Stimulated activated naive CD8-positive, alpha-beta T cell treated with anti-CD3 and anti-CD28 coated beads, Interleukin-15, Interleukin-2, amounts not matched to agents 100 ng/mL and 50 ng/mL, for 24 hours (primary cell): ENCODE measurements around the gene GRIN2A.

Source experiments
- H3K27ac Mint-ChIP-seq: one replicate; pipeline ENCODE4 v1.8.0; 2021; ENCODE audit warnings: mild to moderate bottlenecking, mixed read lengths
- H3K27me3 Mint-ChIP-seq: one replicate; pipeline ENCODE4 v1.8.0; 2021; ENCODE audit warnings: mixed read lengths
- H3K36me3 Mint-ChIP-seq: one replicate; pipeline ENCODE4 v1.8.0; 2021; ENCODE audit warnings: low read depth, mixed read lengths
- H3K4me1 Mint-ChIP-seq: one replicate; pipeline ENCODE4 v1.8.0; 2021; ENCODE audit warnings: low read depth, mixed read lengths
- H3K4me3 Mint-ChIP-seq: one replicate; pipeline ENCODE4 v1.8.0; 2021; ENCODE audit warnings: mild to moderate bottlenecking, mixed read lengths
- H3K9me3 Mint-ChIP-seq: one replicate; pipeline ENCODE4 v1.8.0; 2021; ENCODE audit warnings: mixed read lengths

GRIN2A gene

DNA sequence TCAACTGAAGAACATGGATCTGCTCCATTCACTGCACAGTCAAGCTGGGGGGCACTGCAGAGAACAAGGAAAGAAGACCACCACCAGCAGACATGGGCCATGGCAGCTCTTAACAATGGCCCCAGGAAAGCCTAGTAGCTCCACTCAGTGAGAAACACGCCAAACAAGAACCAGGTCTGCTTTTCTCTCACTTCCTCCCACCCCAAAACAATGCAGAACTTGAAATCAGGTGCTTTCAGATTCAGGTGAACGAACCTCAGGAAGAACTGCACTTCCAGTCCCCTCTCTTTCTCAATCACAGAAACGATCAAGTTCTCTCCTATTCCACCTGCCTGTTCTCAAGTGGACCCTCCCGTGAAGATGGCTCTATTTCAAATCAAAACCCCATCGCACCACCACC lies 155.6 kb downstream of the GRIN2A start:
- Mint-ChIP-seq H3K27me3 (peaks cover 3% of the 10 kb centered on the region), H3K4me3 (no peak overlapping the region), H3K36me3 (no peaks in the 10 kb centered on the region), H3K27ac (no peak overlapping the region), H3K9me3 (no peaks in the 10 kb centered on the region), H3K4me1 (no peaks in the 10 kb centered on the region)

DNA sequence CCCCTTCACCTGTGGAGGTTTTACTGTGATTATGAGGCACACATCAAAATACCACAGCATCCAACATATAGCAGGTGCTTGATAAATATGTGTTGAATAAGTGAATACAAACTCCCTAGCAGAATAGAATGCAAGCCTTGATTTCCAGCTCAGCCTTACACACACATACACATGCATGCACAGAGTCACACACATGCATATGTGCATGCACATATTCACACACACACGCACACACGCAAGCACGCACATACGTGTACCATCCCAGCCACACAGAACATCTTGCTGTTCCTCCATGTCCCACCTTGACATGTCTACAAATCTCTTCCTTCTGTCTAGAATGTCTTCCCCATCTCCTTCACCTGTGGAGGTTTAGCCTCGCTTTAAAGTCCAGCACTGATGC lies 160.1 kb downstream of the GRIN2A start:
- Mint-ChIP-seq H3K36me3 (no peaks in the 10 kb centered on the region), H3K27me3 (peaks cover 3% of the 10 kb centered on the region), H3K4me3 (no peak overlapping the region), H3K9me3 (no peaks in the 10 kb centered on the region), H3K4me1 (no peaks in the 10 kb centered on the region), H3K27ac (no peak overlapping the region)

DNA sequence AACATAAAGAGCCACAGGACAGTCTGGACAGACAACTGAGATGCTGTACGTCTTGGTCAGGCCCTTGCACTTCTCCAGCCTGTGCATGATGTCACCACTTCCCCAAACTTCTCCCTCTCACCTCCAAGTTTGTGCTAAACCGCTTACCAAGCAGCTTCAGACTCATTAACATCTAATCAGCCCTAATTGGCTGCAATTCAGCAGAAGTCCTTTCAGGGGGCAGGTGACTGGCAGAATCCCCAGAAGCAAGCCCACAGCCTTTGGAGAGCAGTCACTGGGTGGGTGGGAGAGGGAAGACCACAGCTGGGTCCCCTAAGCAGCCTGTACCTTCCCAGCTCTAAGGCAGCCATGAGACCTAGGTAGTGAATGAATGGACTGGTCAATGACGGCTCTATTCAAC lies 161.4 kb downstream of the GRIN2A start:
- Mint-ChIP-seq H3K27me3 (peaks cover 6% of the 10 kb centered on the region), H3K4me1 (no peaks in the 10 kb centered on the region), H3K27ac (no peak overlapping the region), H3K36me3 (no peaks in the 10 kb centered on the region), H3K4me3 (no peak overlapping the region), H3K9me3 (no peaks in the 10 kb centered on the region)

DNA sequence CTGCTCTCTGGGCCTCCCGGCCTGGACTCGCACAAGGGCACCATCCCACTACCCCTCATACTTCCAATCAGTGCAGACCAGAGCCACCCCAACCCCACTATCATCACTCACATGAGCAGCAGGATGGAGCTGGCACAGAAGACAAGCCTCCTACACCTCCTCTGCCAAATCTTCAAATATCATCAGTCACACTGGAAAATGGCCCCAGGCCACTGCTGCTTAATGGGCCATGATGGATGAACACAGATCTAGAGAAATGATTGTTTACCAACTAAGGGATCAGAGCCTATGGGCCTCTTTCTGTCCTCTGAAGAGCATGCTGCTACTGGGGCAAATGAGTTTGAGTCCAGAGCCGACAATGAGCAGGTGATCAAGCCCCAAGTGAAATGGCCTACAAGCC lies 165.5 kb downstream of the GRIN2A start:
- H3K4me1 Mint-ChIP-seq = no peaks in the 10 kb centered on the region

DNA sequence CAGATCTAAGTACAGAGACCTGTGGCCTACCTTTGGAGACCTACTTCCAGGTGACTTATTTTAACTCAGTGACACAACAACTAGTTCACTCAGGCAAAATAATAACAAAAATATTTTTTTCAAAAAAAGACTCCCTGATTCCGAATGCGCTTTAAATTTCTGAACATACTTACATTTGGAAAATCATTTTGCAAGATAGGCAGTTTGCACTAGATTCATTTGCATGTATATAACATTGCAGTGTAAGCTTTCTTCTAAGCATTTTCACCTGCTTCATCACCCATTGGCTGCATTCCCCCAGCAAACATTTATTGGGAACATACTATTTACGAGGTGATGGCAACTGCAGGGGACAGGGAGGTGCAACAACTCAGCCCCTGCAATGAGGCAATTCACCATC lies 166.8 kb downstream of the GRIN2A start:
- Mint-ChIP-seq H3K4me3 (no peak overlapping the region), H3K36me3 (no peaks in the 10 kb centered on the region), H3K27ac (no peak overlapping the region), H3K27me3 (peaks cover 13% of the 10 kb centered on the region), H3K9me3 (no peaks in the 10 kb centered on the region), H3K4me1 (no peaks in the 10 kb centered on the region)

More for the DNA sequence above, 165.5 kb downstream of the GRIN2A start:
- no peak overlapping the region for H3K27ac Mint-ChIP-seq
- H3K9me3 Mint-ChIP-seq = no peaks in the 10 kb centered on the region
- no peak overlapping the region for H3K4me3 Mint-ChIP-seq
- peaks cover 15% of the 10 kb centered on the region for H3K27me3 Mint-ChIP-seq
- no peaks in the 10 kb centered on the region for H3K36me3 Mint-ChIP-seq

DNA sequence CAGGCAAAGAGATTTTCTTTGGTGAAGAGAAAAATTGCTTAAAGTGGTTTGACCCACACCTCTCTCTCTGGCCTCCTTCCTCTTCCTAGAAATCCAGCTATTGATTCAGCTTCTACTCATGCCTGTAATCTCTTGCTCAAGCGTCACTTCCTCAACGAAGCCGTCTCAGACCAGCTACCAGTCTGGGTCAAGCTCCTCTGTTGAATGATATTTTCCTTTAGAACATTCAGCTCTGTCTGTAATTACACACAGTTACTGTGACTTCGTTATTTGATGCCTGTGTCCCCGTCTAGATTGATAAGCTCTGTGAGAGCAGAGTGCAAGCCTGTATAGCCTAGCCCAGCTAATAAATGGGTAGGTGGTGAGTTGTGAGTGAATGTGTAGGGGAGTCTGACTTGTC lies 168.5 kb downstream of the GRIN2A start:
- Mint-ChIP-seq H3K4me3 (no peak overlapping the region), H3K27ac (no peak overlapping the region), H3K36me3 (no peaks in the 10 kb centered on the region), H3K27me3 (peaks cover 13% of the 10 kb centered on the region), H3K9me3 (no peaks in the 10 kb centered on the region), H3K4me1 (no peaks in the 10 kb centered on the region)

DNA sequence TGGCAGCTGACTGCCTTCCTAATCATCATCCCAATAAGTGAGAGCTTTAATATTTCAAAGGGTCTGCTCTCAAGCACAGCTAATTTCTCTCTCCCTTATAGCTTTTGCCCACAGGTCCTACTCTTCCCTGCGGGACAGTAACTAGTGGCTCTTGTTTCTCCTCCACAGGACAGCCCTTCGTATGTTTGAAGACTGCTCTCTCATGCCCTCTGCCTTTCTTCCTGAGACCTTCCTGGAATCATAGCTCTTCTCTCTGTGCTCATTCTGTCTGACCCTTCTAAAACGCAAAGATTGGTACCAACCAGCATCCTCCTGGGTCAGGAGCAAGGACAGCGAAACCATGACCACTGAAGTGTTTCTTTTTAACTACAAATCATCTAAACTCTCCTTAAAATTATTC lies 168.9 kb downstream of the GRIN2A start:
- H3K27ac Mint-ChIP-seq = no peak overlapping the region
- H3K27me3 Mint-ChIP-seq = peaks cover 13% of the 10 kb centered on the region
- H3K4me3 Mint-ChIP-seq = no peak overlapping the region
- no peaks in the 10 kb centered on the region for H3K4me1 Mint-ChIP-seq
- H3K36me3 Mint-ChIP-seq = no peaks in the 10 kb centered on the region
- H3K9me3 Mint-ChIP-seq = no peaks in the 10 kb centered on the region

DNA sequence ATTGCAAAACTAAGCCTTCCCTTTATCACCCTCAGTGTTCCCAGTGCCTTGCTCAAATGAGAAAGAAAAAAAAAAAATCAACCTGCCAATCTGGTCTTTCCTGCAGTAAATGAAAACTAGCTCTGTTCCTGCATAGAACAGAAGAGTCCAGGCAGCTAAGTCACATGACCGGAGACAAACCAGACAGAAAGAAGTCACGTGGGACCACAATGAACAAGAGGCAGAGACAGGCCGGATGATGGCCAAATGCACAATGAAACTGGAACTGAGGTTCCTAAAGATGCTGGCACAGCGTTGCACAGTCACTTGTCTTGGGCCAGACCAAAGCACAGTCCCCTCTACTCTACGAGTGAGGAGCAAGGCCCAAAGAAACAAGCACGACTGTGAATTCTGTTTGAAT lies 172.5 kb downstream of the GRIN2A start:
- Mint-ChIP-seq H3K9me3 (no peaks in the 10 kb centered on the region), H3K27ac (no peak overlapping the region), H3K36me3 (no peaks in the 10 kb centered on the region), H3K4me1 (no peaks in the 10 kb centered on the region), H3K4me3 (no peak overlapping the region), H3K27me3 (peaks cover 9% of the 10 kb centered on the region)

DNA sequence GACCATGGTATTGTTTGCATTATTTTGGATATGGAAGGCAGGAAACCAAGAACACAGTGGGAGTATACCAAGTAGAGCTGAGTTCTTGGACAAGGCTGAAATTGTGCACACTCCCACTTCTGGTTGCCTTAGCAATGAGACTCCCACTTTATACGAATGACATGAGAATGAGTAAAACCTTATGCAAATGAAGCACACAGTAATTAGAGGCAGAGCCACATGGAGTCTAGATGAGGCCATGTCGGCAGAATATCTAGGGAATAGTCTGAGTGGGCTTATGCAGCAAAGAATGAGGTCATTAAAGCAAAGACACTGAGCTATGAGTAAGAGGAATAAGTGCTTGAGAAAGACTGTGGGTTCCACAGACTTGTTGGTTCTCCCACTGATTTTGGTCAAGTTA lies 178.7 kb downstream of the GRIN2A start:
- Mint-ChIP-seq H3K9me3 (peaks cover 23% of the 10 kb centered on the region), H3K27me3 (no peaks in the 10 kb centered on the region), H3K27ac (no peak overlapping the region), H3K36me3 (no peaks in the 10 kb centered on the region), H3K4me3 (no peak overlapping the region), H3K4me1 (no peaks in the 10 kb centered on the region)

DNA sequence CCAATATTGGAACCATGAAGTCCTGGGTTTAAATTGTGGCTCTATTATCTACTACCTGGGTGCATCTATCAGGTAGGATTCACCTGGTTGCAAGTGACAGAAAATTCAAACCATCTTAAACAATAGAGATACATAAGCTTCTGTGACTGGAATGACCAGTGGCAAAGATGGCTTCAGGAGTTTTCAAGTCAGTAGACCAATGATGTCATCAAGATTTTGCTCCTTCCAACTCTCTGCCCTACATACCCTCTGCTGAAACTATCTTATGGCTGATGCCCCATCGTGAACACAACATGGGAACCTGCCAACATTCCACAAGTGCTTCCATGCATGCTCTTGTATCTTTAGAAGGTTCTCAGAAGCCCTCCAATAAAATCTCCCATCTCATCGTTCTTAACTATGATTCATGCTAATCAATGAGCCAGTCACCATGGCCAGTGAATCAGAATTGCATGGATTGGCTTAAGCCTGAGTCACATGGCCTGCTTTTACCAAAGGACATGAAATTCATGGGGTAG lies 180.9 kb downstream of the GRIN2A start:
- H3K27ac Mint-ChIP-seq = no peak overlapping the region
- H3K36me3 Mint-ChIP-seq = no peaks in the 10 kb centered on the region
- H3K27me3 Mint-ChIP-seq = no peaks in the 10 kb centered on the region
- H3K4me1 Mint-ChIP-seq = no peaks in the 10 kb centered on the region
- no peak overlapping the region for H3K4me3 Mint-ChIP-seq
- peaks cover 29% of the 10 kb centered on the region for H3K9me3 Mint-ChIP-seq

DNA sequence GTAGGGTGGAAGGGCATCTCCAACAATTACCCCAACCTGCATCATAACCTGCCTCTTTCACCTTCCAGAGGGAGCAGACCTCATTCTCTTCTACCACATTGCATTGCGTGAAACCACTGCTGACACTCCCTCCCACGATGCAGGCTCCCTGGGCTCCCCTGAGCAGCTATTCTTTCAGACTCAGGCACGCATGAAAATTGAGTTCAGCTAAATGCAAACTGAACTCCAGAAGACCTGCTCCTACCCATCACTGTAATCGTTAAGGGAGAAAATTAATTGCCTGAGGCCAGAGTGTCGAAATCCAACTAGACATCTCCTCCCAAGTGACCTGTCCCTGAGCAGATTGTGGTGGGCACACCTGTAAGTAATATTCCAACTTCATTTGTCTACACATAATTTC lies 186.0 kb downstream of the GRIN2A start:
- H3K9me3 Mint-ChIP-seq = peaks cover 20% of the 10 kb centered on the region
- H3K27ac Mint-ChIP-seq = no peak overlapping the region
- H3K4me1 Mint-ChIP-seq = no peaks in the 10 kb centered on the region
- no peaks in the 10 kb centered on the region for H3K27me3 Mint-ChIP-seq
- no peak overlapping the region for H3K4me3 Mint-ChIP-seq
- no peaks in the 10 kb centered on the region for H3K36me3 Mint-ChIP-seq

DNA sequence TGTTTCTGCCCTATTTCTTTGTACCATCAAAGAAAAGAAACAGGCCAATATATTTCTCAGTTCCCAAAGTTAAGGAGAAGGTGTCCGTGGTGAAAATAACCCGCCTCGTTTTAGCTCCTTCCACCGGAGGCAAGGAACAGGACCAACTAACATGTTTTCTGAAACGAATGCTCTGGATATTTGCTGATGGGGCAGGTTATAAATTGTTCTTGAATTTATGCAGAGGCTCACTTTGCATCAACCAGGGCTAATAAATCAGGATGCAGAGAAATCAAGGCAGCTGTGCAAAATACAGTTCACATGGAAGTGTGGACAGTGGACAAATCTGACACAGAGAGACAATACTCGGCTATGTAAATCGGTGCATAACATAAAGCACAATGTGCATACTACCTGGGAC lies 189.8 kb downstream of the GRIN2A start:
- Mint-ChIP-seq H3K4me1 (no peaks in the 10 kb centered on the region), H3K4me3 (no peak overlapping the region), H3K36me3 (no peaks in the 10 kb centered on the region), H3K27me3 (peaks cover 4% of the 10 kb centered on the region), H3K27ac (no peak overlapping the region), H3K9me3 (peaks cover 8% of the 10 kb centered on the region)

DNA sequence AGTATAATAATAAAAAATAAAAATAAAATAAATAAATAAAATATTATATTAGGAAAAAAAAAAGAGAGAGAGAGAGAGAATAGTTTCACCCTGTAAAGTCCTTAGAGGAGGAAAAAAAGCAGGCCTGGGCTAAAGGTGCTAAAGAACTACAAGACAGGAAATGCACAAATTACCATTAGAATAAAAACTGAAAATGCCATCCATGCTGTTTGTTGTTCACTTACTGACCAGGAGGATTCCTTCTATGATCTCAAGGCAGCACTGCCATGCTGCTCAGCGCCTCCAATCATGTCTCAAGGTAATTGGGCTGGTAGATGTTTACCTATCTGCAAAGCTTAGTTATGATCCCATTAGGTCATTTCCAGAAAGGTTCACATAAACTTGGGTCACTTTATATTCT lies 201.2 kb downstream of the GRIN2A start:
- H3K36me3 Mint-ChIP-seq = no peaks in the 10 kb centered on the region
- H3K9me3 Mint-ChIP-seq = peaks cover 3% of the 10 kb centered on the region
- H3K27ac Mint-ChIP-seq = no peak overlapping the region
- no peaks in the 10 kb centered on the region for H3K4me1 Mint-ChIP-seq
- H3K27me3 Mint-ChIP-seq = no peaks in the 10 kb centered on the region
- H3K4me3 Mint-ChIP-seq = no peak overlapping the region

DNA sequence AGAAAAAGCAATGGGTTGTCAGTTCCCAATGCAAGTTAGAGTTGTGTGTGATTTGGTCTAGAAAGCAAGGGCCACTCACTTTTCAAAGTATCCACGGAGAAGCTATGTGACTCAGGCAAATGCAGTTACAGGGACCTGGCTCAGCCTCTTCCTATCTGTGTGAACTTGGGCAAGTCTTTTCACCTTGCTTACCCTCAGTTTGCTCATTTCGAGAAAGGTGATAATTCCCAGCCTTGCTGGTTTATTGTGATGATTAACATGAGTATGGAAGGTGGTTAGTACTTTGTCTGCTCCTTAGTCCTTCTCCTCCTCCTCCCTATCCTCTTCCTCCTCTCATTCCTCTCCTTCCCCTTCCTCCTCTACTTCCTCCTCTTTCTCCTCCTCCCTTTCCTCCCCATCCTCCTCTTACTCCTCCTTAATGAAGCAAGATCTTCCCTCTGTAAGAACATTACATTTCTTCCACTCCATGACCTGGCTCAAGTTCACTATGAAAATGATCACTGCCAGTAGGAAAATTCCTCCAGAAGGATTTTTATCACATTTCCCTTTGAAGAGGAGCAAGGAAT lies 204.0 kb downstream of the GRIN2A start:
- Mint-ChIP-seq H3K4me1 (no peaks in the 10 kb centered on the region), H3K36me3 (no peaks in the 10 kb centered on the region), H3K9me3 (no peaks in the 10 kb centered on the region), H3K27ac (no peak overlapping the region), H3K4me3 (no peak overlapping the region), H3K27me3 (peaks cover 2% of the 10 kb centered on the region)

DNA sequence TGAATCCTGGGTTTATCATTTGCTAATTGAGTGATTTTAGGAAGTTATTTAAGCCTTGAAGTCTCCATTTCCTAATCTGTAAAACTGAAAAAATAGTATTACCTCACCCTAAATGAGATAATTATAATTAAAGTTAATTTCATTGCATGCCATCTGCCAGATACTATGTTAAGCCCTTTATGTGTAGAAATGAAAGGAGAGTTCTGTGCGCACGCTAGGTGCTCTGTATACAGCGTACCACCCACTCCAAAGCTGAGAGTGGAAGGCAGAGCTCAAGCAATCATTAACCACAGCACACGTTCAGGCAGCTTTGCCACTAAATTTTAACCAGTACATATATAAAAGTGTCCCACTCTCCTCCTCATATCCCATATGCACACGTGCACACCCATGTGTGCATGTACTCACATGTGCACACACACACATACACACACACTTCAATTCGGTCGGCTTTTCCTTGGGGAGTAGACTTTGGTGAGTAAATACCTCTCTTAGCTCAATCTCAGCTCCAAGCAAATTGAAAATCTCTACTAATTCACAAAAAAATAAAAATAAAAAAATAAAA lies 204.8 kb downstream of the GRIN2A start:
- H3K27me3 Mint-ChIP-seq = peaks cover 10% of the 10 kb centered on the region
- no peaks in the 10 kb centered on the region for H3K4me1 Mint-ChIP-seq
- peaks cover 6% of the 10 kb centered on the region for H3K9me3 Mint-ChIP-seq

DNA sequence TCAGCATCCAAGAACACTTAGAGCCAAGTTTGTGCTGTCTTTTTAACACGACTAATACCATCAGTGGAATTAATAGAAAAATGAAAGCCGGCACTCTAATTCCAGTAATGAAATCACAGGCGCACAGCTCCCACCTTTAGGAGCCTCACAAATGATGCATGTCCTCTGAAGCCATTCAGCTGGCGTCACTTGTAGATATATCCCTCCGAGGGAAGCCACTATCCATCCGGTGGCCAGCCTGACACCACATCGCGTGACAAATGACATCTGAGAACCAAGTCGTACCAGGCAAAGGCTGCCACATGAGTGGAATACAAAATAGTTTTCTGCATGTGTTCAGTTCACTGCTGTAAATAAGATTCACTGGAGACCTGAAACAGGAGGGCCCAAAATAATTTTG lies 205.6 kb downstream of the GRIN2A start:
- no peaks in the 10 kb centered on the region for H3K36me3 Mint-ChIP-seq
- peaks cover 10% of the 10 kb centered on the region for H3K27me3 Mint-ChIP-seq
- no peak overlapping the region for H3K4me3 Mint-ChIP-seq
- no peaks in the 10 kb centered on the region for H3K4me1 Mint-ChIP-seq
- H3K9me3 Mint-ChIP-seq = peaks cover 6% of the 10 kb centered on the region
- H3K27ac Mint-ChIP-seq = no peak overlapping the region

More for the DNA sequence above, 204.8 kb downstream of the GRIN2A start:
- no peak overlapping the region for H3K4me3 Mint-ChIP-seq
- H3K36me3 Mint-ChIP-seq = no peaks in the 10 kb centered on the region
- no peak overlapping the region for H3K27ac Mint-ChIP-seq
